DND-41 (cell line): ENCODE measurements around the gene RECK.

ENCODE experiments used
- CTCF ChIP-seq: IDR thresholded peaks from 2 replicates; pipeline ENCODE4 v1.5.1; 2012; ENCODE audit warnings: borderline replicate concordance, low read length, moderate library complexity, mild to moderate bottlenecking; ENCODE audit not compliant: poor library complexity, severe bottlenecking; ENCODE audit errors: extremely low read depth
- EZH2 ChIP-seq: IDR thresholded peaks from 3 replicates; pipeline ENCODE4 v1.6.1; 2012; ENCODE audit warnings: borderline replicate concordance, low read depth, mild to moderate bottlenecking, moderate library complexity, low read length, inconsistent platforms; ENCODE audit not compliant: severe bottlenecking

- TF ChIP-seq CTCF (no peak), EZH2 (no peak)
Measured at GRCh38 chr9:36151316-36152210, 114.8 kb downstream of the RECK start.
